ENCODE results near the gene ZKSCAN1.

The ZKSCAN1 gene

DNA sequence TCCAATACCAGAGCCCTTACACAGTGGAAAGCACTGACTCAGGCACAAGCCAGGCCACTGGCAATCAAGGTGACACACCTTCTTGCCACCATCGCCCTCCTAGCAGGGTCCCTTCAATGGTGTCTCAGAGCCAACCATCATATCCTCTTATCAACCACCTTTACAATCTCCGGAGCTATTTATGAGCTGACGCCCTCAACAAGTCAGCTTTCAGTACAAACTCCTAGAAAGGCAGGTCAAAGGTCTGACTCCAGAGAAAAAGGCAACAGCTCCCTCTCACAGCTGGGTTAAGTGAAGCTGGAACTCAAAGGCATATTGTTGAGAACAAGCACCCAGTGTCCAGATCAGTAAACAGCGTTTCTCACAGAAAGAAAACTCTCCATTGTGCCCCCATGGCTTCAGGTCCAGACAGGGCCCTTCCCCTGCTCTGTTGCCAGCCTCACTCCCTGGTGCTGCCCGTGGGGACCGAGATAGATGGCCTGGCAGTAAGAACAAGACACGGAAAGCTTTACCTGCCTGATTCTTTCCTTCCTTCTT, 63.7 kb downstream of the ZKSCAN1 start:
- no peak for DNase-seq (ENCODE audit: low read depth in 4 of 4, low spot score in 1 of 4)

DNA sequence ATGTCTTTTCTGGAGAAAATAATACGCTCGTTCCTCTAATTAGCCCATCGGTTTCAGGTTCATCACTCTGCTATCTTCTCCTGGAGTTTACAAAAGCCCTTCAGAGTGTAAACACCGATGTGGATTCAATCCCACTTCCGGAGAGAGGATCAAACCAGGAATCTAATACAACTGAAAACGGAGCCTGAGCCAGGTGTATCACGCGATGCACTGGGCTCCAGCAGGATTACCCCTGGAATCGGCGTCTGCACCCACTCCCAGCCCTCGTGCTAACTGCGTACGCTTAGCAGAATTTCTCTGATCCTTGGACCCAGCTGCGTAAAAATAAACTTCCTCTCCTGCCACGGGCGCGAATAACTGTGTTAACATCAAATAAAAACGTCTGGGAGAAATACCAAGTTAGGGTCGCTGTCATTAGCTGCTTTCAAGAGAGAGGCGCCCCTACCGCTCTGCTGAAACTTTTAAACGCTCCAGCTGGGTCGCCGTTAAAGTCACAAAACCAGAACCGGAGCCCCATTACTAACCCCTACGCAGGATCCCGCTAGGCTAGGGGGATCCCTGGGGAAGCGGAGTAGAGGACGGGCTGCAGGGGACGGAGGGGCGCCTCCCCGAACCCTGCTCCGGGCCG, 65.6 kb downstream of the ZKSCAN1 start:
- no peak for DNase-seq (ENCODE audit: low read depth in 4 of 4, low spot score in 1 of 4)

DNA sequence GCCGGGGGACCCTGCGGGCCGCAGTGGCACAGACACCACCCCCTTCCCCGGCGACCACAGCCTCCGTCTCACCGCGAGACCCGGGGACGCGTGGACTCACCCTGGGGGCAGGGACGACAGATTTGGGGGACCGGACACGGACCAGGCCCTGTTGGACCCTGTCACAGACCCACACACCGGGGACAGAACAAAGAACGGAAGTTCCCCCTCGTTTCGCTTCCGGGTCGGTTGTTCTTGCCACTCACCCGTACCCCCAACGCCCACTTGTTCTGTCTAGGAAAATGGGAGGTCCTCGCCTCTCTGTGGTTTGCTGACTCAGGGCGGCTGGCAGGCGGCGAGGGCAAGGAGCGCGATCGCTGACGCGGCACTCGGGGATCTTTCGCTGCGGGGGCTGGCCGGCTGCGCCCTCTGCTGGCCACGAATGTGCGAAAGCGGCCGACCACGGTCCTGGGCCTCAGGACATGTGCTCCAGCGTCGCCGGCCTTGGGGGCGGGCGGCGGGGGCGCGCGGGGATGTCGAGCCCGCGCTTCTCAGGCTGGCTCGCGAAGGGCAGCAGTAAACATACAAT, 66.2 kb downstream of the ZKSCAN1 start, which contains the start of gene ZNF3:
Gene ZNF3, minus strand, starts transcription at position 189 of the 568 bp plus-strand sequence. CDS start 4,366 bp downstream, outside the sequence.
- DNase-seq (ENCODE audit: low read depth in 4 of 4, low spot score in 1 of 4): peak; percentile 92 to 97 (median 94)

- DNase-seq (ENCODE audit: low read depth in 4 of 4, low spot score in 1 of 4): no peak
These were observed 67.6 kb downstream of the ZKSCAN1 start for GRCh38 chr7:100082978-100083377.

- no peak for DNase-seq (ENCODE audit: low read depth in 4 of 4, low spot score in 1 of 4)
These were observed 70.1 kb downstream of the ZKSCAN1 start for GRCh38 chr7:100085515-100085914.

DNA sequence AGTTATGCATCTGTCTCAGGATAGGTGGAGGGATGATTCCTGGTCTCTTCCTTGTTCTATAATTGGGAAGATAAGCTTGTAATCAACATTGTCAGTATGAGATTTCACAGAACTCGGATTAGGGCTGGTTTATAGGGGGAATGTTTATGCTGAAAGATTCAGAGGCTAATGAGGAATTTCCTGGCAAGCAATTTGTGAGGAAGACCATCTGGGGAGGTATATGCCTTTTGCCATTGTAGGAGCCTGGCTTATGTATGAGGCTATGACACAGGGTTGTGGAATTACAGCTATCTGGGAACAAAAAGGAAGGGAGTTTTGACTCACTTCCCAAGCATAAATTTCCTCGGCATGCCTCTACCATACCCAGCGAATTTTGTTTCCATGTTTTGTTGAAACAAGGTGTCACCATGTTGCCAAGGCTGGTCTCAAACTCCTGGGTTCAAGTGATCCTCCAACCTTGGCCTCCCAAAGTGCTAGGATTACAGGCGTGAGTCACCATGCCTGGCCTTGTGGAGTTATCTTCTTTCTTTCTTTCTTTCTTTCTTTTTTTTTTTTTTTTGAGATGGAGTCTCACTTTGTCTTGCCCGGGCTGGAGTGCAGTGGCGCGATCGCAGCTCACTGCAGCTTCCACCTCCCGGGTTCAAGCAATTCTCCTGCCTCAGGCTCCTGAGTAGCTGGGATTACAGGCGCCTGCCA, 71.8 kb downstream of the ZKSCAN1 start:
- no peak for DNase-seq (ENCODE audit: low read depth in 4 of 4, low spot score in 1 of 4)

DNA sequence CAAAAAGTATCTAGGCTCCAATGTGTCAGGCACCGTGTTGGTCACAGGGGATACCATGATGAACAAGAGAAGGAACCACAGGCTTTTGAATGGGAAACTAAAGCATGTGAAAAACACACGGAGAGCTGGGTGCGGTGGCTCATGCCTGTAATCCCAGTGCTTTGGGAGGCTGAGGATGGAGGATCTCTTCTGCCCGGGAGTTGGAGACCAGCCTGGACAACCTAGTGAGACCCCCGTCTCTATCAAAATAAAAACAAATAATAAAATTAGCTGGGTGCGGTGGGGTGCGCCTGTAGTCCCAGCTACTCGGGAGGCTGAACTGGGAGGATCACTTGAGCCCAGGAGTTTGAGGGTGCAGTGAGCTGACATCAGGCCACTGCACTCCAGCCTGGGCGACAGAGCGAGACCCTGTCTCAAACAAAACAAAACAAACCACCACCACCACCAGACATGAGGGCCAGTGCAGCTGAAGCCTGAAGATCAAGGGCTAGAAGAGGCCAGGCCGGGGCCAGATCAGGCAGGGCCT, 72.8 kb downstream of the ZKSCAN1 start:
- no peak for DNase-seq (ENCODE audit: low read depth in 4 of 4, low spot score in 1 of 4)

DNA sequence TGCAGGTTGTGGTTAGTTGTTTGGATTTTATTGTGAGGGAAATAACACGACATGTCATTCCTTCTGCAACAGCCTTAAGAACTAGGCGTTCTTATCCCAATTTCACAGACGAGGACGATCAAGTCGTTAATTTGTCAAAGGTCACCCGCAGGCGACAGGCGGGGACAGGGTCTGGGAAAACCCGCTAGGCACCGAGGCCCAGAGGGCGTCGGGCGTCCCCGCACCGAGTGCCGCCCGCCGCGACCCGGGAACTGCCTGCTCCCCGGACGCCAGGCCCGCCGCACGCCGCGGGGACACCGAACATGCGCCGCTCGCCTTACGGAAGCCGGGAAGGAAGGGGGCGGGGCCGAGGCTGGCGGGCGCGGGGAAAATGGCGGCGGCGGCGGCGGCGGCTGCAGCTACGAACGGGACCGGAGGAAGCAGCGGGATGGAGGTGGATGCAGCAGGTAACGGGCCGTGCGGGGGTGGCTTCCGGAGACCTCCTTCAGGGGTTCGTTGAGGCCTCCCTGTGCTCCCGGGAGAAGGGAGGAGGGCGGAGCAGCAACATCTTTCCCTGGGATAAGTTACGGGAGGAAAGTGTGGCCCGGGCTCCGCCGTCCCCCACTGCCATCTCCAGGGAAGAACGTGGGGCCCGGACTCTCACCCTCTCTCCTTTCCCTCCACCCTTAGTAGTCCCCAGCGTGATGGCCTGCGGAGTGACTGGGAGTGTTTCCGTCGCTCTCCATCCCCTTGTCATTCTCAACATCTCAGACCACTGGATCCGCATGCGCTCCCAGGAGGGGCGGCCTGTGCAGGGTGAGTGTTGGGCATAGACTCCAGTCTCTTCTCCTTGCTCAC, 73.4 kb downstream of the ZKSCAN1 start, which contains the start of gene COPS6:
Gene COPS6, plus strand, starts transcription at position 349 of the 837 bp plus-strand sequence. Its CDS starts 22 bp downstream, at position 371.
- DNase-seq (ENCODE audit: low read depth in 4 of 4, low spot score in 1 of 4): peak; percentile 82 to 88 (median 84)

- no peak for DNase-seq (ENCODE audit: low read depth in 4 of 4, low spot score in 1 of 4)
These were observed 74.2 kb downstream of the ZKSCAN1 start for GRCh38 chr7:100089458-100090196.

GRCh38 chr7:100090527-100091410, 75.4 kb downstream of the ZKSCAN1 start:
- no peak for DNase-seq (ENCODE audit: low read depth in 4 of 4, low spot score in 1 of 4)

Measured in stimulated activated CD4-positive, alpha-beta T cell treated with anti-CD3 and anti-CD28 coated beads, Interleukin-1b, Interleukin-23, amount 100 ng/mL, for 24 hours (primary cell).